ENCODE data around the gene CPA2.
"Not testable (repeated sequence)": the region's sequence is repeated elsewhere in the genome, so short reads cannot be mapped to it uniquely, and the experiment has no call there.

CPA2 gene

DNA sequence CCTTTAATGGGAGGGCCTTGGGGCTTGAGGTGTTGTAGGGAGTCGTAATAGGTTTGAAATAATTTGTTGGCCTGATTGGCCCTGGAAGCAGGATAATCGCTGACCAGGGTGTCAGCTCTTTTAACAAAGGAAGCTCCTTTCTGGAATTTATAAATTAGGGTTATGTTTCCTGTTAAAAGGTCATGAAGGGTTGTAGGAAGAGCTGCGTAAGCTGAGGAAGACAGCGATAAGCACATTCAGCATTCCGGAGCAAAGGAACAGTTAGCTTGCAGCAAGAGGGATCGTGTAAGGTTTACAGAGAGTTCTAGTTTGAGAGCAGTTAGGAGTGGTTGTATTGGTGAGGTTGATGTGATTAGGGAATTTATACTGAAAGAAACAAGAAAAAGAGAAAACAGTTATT, 47.6 kb downstream of the CPA2 start:
- DNase-seq (ENCODE audit: low spot score): peak; percentile 4

DNA sequence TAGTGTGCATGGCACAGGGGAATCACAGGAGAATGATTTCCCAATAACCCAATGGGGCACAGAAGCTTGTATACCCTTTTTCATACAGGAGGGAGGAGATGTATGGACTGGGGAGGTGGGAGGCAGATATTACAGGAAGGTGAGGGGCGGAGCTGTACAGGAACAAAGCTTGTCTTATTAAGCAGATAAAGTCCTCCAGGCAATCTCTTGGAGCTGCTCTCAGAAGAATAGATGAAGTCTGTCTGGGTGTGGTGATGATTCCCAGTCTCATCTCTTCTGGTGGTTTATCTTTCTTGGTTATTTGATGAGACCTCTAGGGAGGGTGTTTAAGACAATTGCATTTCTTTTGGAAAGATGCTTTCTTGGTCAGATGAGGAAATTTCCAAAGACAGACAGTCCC, 52.9 kb downstream of the CPA2 start:
- DNase-seq (ENCODE audit: low spot score): no peak

DNA sequence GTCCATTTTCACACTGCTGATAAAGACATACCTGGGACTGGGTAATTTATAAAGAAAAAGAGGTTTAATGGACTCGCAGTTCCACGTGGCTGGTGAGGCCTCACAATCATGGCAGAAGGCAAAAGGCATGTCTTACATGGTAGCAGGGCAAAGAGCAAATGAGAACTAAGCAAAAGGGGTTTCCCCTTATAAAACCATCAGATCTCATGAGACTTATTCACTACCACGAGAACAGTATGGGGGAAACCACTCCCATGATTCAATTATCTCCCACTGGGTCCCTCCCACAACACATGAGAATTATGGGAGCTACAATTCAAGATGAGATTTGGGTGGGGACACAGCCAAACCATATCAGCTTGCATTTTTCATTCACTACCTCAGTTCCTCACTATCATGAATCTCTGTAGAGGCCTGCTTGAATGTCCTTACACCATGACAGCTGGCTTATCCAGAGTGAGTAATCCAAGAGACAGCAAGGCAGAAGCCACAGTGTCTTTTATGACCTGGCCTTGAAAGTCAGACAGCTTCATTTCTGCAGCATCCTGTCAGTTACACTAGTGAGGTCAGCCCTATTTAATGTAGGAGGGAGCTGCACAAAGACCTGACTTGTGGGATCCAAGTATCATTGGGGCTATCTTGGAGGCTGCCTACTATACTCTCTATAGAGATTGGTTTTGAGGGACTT, 55.0 kb downstream of the CPA2 start:
- not testable (repeated sequence) for DNase-seq (ENCODE audit: low spot score)

DNA sequence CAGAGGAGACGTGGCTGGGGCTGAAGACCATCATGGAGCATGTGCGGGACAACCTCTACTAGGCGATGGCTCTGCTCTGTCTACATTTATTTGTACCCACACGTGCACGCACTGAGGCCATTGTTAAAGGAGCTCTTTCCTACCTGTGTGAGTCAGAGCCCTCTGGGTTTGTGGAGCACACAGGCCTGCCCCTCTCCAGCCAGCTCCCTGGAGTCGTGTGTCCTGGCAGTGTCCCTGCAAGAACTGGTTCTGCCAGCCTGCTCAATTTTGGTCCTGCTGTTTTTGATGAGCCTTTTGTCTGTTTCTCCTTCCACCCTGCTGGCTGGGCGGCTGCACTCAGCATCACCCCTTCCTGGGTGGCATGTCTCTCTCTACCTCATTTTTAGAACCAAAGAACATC, 56.0 kb downstream of the CPA2 start:
- no peak for DNase-seq (ENCODE audit: low spot score)

DNA sequence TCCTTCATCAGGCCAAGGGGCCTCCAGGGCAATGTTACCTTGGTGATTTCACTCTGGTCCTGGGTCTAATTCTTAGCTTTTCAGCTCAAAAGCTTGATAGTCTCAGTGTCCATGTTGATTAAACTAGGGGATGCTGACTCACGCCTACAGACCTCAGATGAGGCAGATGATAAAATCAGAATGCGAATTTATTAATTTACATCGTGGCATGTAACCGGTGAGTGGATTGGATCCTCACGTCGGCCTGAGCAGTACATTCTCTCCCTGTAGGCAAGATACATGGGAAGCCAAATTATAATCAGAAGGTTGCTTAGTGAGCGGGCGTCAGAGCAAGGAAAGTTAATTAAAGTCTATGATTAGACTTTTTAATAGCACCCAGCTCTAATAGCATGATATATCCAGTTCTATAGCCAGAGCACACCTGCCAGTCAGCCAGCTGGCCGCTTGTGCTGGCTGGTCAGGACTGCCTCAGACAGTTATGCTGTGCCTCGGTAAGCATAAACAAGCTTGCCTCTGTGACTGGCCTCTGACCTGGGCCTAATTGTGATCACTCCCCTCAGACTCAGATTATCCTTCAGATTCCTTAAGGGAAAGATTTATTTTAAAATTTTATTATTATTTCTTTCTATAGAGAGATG, 57.8 kb downstream of the CPA2 start:
- DNase-seq (ENCODE audit: low spot score): no peak

DNA sequence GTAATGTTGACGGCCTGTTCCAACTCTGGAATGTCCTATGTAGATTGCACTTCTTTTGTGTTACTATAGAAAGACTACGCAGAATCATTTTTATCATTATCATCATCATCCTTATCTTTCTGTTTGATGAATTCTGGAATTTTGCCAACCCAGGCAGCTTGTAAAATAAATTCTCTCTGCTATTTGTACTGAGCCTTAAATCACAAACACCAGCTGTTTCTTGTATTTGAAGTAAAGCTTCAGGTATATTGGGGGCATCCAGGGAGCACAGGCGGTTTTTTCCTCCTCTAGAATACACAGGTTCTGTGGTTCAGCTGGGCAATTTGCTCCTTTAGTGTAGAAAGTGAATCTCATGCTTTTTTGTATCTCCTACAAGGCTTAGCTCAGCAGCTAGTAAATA, 63.0 kb downstream of the CPA2 start:
- no peak for DNase-seq (ENCODE audit: low spot score)

DNA sequence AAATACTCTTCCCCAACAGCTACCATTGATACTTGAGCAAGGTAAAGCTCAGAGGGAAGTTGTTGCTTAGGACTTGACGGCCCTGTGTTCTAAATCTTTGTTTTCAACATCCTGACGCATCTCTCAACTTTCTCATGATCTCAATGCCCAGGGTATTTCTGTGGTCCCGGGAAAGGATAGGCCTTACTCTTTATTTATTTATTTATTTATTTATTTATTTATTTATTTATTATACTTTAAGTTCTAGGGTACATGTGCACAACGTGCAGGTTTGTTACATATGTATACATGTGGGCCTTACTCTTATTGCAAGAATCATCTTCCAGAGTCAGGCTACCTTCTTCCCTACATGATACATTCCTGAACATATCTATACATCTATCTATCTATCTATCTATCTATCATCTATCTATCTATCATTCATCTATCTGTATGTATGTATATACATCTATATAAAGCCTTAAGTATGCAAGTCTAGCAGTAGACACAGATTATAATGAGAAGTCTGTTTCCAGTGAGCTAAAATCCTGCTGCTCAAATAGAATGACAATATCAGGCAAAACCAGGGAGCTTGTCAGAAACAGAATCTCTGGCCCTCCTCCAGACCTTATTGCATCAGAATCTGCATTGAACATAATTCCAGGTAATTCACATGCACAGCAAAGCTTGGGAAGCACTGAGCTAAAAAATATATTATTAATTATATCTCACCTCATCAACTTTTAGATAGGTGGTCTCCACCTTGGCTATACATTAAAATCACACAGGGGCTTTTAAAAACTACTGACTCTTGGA, 65.8 kb downstream of the CPA2 start:
- DNase-seq (ENCODE audit: low spot score): no peak

DNA sequence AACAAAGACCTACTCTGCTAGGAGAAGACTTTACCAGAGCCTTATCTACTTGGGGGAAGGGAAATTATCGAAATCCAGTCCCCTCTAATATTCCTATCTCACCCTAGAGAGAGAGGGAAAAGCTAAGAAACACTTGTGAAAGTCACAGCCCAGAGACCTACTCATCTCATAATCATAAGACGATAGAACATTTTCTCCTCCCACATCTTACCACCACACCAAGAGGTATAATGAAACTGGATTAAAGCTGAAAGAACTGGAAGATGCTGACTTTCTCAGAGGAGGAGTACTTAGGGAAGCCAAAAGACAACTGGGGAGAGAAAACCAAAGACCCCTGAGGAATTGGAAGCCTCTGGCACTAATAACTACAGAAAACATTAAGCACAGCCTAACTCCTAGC, 67.2 kb downstream of the CPA2 start:
- DNase-seq (ENCODE audit: low spot score): no peak

DNA sequence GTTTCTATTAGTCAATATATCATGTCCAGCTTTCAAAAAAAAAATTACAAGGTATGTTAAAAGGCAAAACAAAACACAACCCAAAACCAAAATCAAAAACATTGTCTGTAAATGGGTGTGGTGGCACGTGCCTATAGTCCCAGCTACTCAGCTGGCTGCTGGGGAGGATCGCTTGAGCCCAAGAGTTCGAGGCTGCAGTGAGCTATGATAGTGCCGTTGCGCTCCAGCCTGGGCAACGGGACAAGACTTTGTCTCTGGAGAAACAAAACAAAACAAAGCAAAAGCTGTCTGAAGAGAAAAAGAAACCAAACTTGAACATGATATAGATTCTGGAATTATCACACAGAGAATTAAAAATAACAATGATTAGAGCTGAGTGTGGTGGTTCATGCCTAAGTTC, 67.6 kb downstream of the CPA2 start:
- DNase-seq (ENCODE audit: low spot score): no peak

DNA sequence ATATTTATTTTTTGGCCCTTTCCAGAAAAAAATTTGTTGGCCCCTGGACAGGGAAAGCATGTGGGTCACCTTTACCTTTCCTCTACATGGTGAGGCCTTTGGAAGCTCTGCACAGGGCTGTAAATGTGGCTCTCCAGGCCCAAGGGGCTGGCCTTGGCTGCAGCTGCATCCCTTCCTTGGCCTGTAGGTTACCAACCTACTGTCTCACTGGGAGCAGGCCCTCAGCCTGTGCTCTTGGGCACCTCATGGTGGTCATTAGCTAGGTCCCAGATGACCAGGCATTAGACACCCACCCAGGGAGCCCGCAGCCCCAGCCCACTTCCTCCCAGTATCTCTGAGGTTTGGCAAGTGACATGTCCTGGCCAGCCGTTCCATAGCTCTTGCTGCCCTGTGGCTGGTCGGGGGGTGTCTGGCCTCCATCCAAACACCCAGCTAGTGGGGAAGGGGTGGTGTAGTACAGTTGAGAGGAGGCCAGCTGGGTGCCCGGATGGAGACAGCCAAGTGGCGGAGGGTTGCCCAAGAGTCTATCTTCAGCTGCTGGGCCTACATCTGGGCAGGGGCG, 70.8 kb downstream of the CPA2 start:
- no peak for DNase-seq (ENCODE audit: low spot score)

DNA sequence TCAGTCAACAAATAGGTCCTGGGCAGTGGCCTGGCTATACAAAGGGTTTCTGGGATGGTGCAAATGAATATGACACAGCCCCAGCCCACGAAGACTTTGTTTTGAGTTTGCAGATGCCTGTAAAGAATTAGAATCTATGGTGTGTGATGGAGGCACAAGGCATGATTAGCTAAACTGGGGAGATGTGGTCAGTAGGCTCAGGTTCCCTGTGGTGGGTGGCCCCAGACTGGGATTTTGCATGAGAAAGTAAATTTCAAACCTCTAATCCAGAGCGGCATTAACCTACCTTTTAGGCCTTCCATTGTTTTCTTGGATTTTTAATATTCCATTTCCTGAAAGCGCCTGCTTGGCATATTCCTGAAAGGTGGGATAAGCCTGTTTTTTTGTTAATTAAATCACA, 71.6 kb downstream of the CPA2 start:
- DNase-seq (ENCODE audit: low spot score): no peak

All from kidney capillary endothelial cell (primary cell).